Measurements from ENCODE around the gene LCE1E. TPM values are rescaled to one million over a fixed set of nuclear protein-coding genes. Genes with fewer than 3 reads are reported as not detected.

LCE1E gene
- total RNA-seq, 1 experiment from 2014 or later = not detected

DNA sequence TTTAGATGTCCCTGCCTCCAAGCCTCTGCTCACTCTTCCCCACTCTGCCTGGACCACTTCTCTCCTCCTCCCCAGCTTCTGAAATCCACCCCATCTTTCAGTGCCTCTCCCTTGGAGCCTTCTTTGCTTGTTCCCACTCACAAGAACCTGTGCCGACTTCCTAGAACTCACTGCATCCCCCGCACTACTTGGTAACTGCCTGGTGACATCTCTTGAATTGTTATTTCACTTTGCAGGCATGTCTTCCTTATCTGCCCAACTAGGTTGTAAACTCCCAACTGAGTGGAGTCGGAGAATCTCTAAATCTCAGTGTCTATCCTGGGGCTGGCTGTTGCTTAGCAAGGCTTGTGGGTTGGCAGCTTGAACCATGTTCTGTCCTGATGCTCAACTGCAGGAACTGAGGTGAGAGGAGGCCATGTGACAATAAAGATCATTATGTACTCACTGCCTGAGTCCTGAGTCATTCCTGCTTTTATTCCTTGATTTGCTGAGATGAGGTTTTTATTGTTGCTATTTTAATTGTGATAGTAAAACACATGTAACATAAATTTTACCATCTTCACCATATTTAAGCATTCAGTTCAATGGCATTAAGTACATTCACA lies 24.3 kb upstream of the LCE1E start:
- no peak for TF ChIP-seq MAX (IDR thresholded peaks at IDR 0.05)
- no peak for TF ChIP-seq TCF7L2 (IDR thresholded peaks at IDR 0.05; ENCODE audit: borderline replicate concordance, extremely low read depth, insufficient read depth, insufficient read length)
- TF ChIP-seq POLR2A (IDR thresholded peaks at IDR 0.05; ENCODE audit: borderline replicate concordance, extremely low read depth, insufficient read depth, insufficient read length) = no peak
- no peak for TF ChIP-seq EZH2 (IDR thresholded peaks at IDR 0.05)
- TF ChIP-seq, protein P1, sequence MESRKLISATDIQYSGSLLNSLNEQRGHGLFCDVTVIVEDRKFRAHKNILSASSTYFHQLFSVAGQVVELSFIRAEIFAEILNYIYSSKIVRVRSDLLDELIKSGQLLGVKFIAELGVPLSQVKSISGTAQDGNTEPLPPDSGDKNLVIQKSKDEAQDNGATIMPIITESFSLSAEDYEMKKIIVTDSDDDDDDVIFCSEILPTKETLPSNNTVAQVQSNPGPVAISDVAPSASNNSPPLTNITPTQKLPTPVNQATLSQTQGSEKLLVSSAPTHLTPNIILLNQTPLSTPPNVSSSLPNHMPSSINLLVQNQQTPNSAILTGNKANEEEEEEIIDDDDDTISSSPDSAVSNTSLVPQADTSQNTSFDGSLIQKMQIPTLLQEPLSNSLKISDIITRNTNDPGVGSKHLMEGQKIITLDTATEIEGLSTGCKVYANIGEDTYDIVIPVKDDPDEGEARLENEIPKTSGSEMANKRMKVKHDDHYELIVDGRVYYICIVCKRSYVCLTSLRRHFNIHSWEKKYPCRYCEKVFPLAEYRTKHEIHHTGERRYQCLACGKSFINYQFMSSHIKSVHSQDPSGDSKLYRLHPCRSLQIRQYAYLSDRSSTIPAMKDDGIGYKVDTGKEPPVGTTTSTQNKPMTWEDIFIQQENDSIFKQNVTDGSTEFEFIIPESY (IDR thresholded peaks at IDR 0.05; ENCODE audit: extremely low read depth, insufficient replicate concordance, low read length) = no peak
- TF ChIP-seq EZH2phosphoT487 (IDR thresholded peaks at IDR 0.05; ENCODE audit: borderline replicate concordance) = no peak
- no peak for TF ChIP-seq CEBPB (IDR thresholded peaks at IDR 0.05; ENCODE audit: low read depth)
- TF ChIP-seq SP1 (IDR thresholded peaks at IDR 0.05; ENCODE audit: low read depth) = no peak
- no peak for TF ChIP-seq RAD21 (IDR thresholded peaks at IDR 0.05; ENCODE audit: low read depth)
- no peak for TF ChIP-seq POLR2AphosphoS5 (IDR thresholded peaks at IDR 0.05; ENCODE audit: low read depth, low read length)
- no peak for TF ChIP-seq SRF (IDR thresholded peaks at IDR 0.05; ENCODE audit: low read depth)
- TF ChIP-seq ATF3 (IDR thresholded peaks at IDR 0.05) = no peak
- TF ChIP-seq, protein P2, sequence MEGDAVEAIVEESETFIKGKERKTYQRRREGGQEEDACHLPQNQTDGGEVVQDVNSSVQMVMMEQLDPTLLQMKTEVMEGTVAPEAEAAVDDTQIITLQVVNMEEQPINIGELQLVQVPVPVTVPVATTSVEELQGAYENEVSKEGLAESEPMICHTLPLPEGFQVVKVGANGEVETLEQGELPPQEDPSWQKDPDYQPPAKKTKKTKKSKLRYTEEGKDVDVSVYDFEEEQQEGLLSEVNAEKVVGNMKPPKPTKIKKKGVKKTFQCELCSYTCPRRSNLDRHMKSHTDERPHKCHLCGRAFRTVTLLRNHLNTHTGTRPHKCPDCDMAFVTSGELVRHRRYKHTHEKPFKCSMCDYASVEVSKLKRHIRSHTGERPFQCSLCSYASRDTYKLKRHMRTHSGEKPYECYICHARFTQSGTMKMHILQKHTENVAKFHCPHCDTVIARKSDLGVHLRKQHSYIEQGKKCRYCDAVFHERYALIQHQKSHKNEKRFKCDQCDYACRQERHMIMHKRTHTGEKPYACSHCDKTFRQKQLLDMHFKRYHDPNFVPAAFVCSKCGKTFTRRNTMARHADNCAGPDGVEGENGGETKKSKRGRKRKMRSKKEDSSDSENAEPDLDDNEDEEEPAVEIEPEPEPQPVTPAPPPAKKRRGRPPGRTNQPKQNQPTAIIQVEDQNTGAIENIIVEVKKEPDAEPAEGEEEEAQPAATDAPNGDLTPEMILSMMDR (IDR thresholded peaks at IDR 0.05 in 2 of 3, conservative IDR thresholded peaks at IDR 0.05 in 1 of 3; ENCODE audit: borderline replicate concordance in 1 of 3, insufficient read depth in 1 of 3, low read depth in 2 of 3, low read length in 2 of 3) = no peak
- no peak for TF ChIP-seq EGR1 (IDR thresholded peaks at IDR 0.05; ENCODE audit: low read depth)
- no peak for TF ChIP-seq YY1 (IDR thresholded peaks at IDR 0.05; ENCODE audit: extremely low read depth, insufficient replicate concordance, low read depth, low read length)
- no peak for TF ChIP-seq REST (IDR thresholded peaks at IDR 0.05; ENCODE audit: low read depth)
- TF ChIP-seq ZNF274 (IDR thresholded peaks at IDR 0.05; ENCODE audit: low read depth, low read length) = no peak
- TF ChIP-seq ZFX (IDR thresholded peaks at IDR 0.05) = no peak
- TF ChIP-seq CBX3 (IDR thresholded peaks at IDR 0.05; ENCODE audit: low read depth) = no peak
- Histone ChIP-seq H3K27me3 (ENCODE audit: insufficient read depth, low read length) (peaks cover 32% of the 10 kb centered on the region; the same call in 1 of the 2 replicates), H3K9ac (ENCODE audit: low read length) (no peak overlapping the region), H3K36me3 (ENCODE audit: control insufficient read depth in 1 of 2, insufficient read depth in 2 of 2, low read length in 2 of 2) (no peaks in the 10 kb centered on the region), H3K9me3 (ENCODE audit: control insufficient read depth in 1 of 2, insufficient read depth in 1 of 2, low read depth in 1 of 2, low read length in 2 of 2) (no peaks in the 10 kb centered on the region), H3K4me1 (ENCODE audit: control insufficient read depth in 1 of 2, insufficient read depth in 2 of 2, low read length in 2 of 2) (no peaks in the 10 kb centered on the region), H3K9me2 (ENCODE audit: insufficient read depth) (no peaks in the 10 kb centered on the region), H3K4me3 (replicated peaks in 1 of 2; ENCODE audit: low read depth in 1 of 2, low read length in 2 of 2) (no peak overlapping the region), H3K27ac (ENCODE audit: low read depth, low read length) (no peak overlapping the region), H3K79me2 (ENCODE audit: insufficient read depth, low read length) (no peaks in the 10 kb centered on the region), H4K20me1 (ENCODE audit: insufficient read depth) (no peaks in the 10 kb centered on the region), H2AFZ (ENCODE audit: low read depth, low read length, poor library complexity, severe bottlenecking) (no peak overlapping the region), H3K4me2 (ENCODE audit: low read length) (no peak overlapping the region)
- intact Hi-C loops (cut with micrococcal nuclease) = no loop called here
- ATAC-seq (no peak), DNase-seq (ENCODE audit: low read depth, low spot score) (no peak)
- CTCF ChIA-PET = no interaction called here
- POLR2A ChIA-PET = no interaction called here
- RAD21 ChIA-PET (ENCODE audit: low non-redundant PET in 1 of 2, low total read pairs in 2 of 2, uncharacterized antibody in 2 of 2, unreplicated experiment in 2 of 2) = no interaction called here
- BruUV-seq (replicated peaks) = no TSS peak

All from HCT116 (cell line).